Subcutaneous abdominal adipose tissue (tissue), 5 donors: ENCODE data around the gene CEND1.

Experiments used
- H3K27ac ChIP-seq: one replicate; pipeline ENCODE4 v1.7.0; 2013; ENCODE audit warnings: low read depth, mild to moderate bottlenecking, inconsistent platforms, low read length, moderate library complexity
- H3K27me3 ChIP-seq, 5 donors: one replicate each; pipeline ENCODE4 v1.7.0; 2013; ENCODE audit warnings: low read length in 5 of 5, inconsistent platforms in 1 of 5; ENCODE audit not compliant: control insufficient read depth in 5 of 5, insufficient read depth in 4 of 5
- H3K36me3 ChIP-seq, 5 donors: one replicate each; pipeline ENCODE4 v1.7.0; 2013; ENCODE audit warnings: low read length in 5 of 5; ENCODE audit not compliant: control insufficient read depth in 5 of 5, insufficient read depth in 5 of 5
- H3K4me1 ChIP-seq, 5 donors: one replicate each; pipeline ENCODE4 v1.7.0; 2013; ENCODE audit warnings: low read length in 5 of 5, mild to moderate bottlenecking in 3 of 5, moderate library complexity in 1 of 5; ENCODE audit not compliant: control insufficient read depth in 5 of 5, insufficient read depth in 5 of 5
- H3K4me3 ChIP-seq, 5 donors: one replicate each; pipeline ENCODE4 v1.7.0; 2013; ENCODE audit warnings: low read length in 5 of 5, low read depth in 1 of 5
- H3K9ac ChIP-seq, 5 donors: one replicate each; pipeline ENCODE4 v1.7.0; 2013; ENCODE audit warnings: low read length in 5 of 5, mild to moderate bottlenecking in 4 of 5, moderate library complexity in 3 of 5
- H3K9me3 ChIP-seq, 5 donors: one replicate each; pipeline ENCODE4 v1.7.0; 2013; ENCODE audit warnings: low read length in 5 of 5; ENCODE audit not compliant: control insufficient read depth in 5 of 5
- donor health status: healthy.
- donor health status: healthy.
- donor health status: healthy.
- donor health status: healthy.
- donor health status: healthy.

CEND1 gene

GRCh38 chr11:778976-779954 lies 10.6 kb downstream of the CEND1 start:
- H3K36me3 ChIP-seq = peaks cover 0 to 22% (median 7%) of the 10 kb centered on the region in 5 donors

GRCh38 chr11:777288-778255 lies 12.3 kb downstream of the CEND1 start, which contains the start of gene GATD1:
Gene GATD1 (minus strand): TSS chr11:777487. CDS start chr11:777462, 25 bp downstream.
- peaks cover 0 to 31% (median 14%) of the 10 kb centered on the region in 5 donors for H3K36me3 ChIP-seq
- H3K9ac ChIP-seq = peak within 1 kb of the TSS in 4 of 5 donors; percentile 72 to 89 (median 82)
- H3K27me3 ChIP-seq = no peaks in the 10 kb centered on the region
- H3K27ac ChIP-seq = peak within 1 kb of the TSS; percentile 67
- H3K4me1 ChIP-seq = peaks cover 3 to 54% (median 35%) of the 10 kb centered on the region in 5 donors
- H3K9me3 ChIP-seq = no peaks in the 10 kb centered on the region
- H3K4me3 ChIP-seq = peak within 1 kb of the TSS; percentile 67 to 84 (median 76)

More at GRCh38 chr11:778976-779954, 10.6 kb downstream of the CEND1 start:
- Histone ChIP-seq H3K27ac (no peak overlapping the region), H3K9me3 (no peaks in the 10 kb centered on the region), H3K27me3 (no peaks in the 10 kb centered on the region), H3K9ac (no peak overlapping the region), H3K4me3 (no peak overlapping the region), H3K4me1 (peaks cover 6 to 59% (median 38%) of the 10 kb centered on the region in 5 donors)

- H3K9me3 ChIP-seq = no peaks in the 10 kb centered on the region
- peaks cover 0 to 35% (median 21%) of the 10 kb centered on the region in 5 donors for H3K36me3 ChIP-seq
- H3K27ac ChIP-seq = no peak overlapping the region
Observed at GRCh38 chr11:776561-777287, 13.2 kb downstream of the CEND1 start.

GRCh38 chr11:776263-776560 lies 13.7 kb downstream of the CEND1 start:
- H3K27ac ChIP-seq = no peak overlapping the region
- H3K9me3 ChIP-seq = no peaks in the 10 kb centered on the region
- H3K9ac ChIP-seq = peak overlapping the region in 4 of 5 donors; percentile 72 to 89 (median 82)
- H3K36me3 ChIP-seq = peaks cover 0 to 40% (median 26%) of the 10 kb centered on the region in 5 donors
- H3K4me3 ChIP-seq = peak overlapping the region; percentile 40 to 84 (median 76)
- peaks cover 3 to 54% (median 35%) of the 10 kb centered on the region in 5 donors for H3K4me1 ChIP-seq
- no peaks in the 10 kb centered on the region for H3K27me3 ChIP-seq

More at GRCh38 chr11:776561-777287, 13.2 kb downstream of the CEND1 start:
- H3K27me3 ChIP-seq = no peaks in the 10 kb centered on the region
- H3K4me1 ChIP-seq = peaks cover 3 to 54% (median 35%) of the 10 kb centered on the region in 5 donors
- peak overlapping the region in 4 of 5 donors; percentile 72 to 89 (median 82) for H3K9ac ChIP-seq
- peak overlapping the region in 4 of 5 donors; percentile 67 to 84 (median 77) for H3K4me3 ChIP-seq

- H3K4me1 ChIP-seq = peaks cover 3 to 54% (median 35%) of the 10 kb centered on the region in 5 donors
Observed at GRCh38 chr11:774873-775592, 14.9 kb downstream of the CEND1 start.

GRCh38 chr11:773830-774229 lies 16.1 kb downstream of the CEND1 start:
- no peaks in the 10 kb centered on the region for H3K9me3 ChIP-seq
- no peaks in the 10 kb centered on the region for H3K27me3 ChIP-seq
- peaks cover 3 to 46% (median 35%) of the 10 kb centered on the region in 5 donors for H3K4me1 ChIP-seq
- no peak overlapping the region for H3K9ac ChIP-seq
- H3K27ac ChIP-seq = no peak overlapping the region
- H3K36me3 ChIP-seq = peaks cover 0 to 43% (median 37%) of the 10 kb centered on the region in 5 donors
- no peak overlapping the region for H3K4me3 ChIP-seq

More at GRCh38 chr11:774873-775592, 14.9 kb downstream of the CEND1 start:
- Histone ChIP-seq H3K9me3 (no peaks in the 10 kb centered on the region), H3K27ac (no peak overlapping the region), H3K36me3 (peaks cover 0 to 46% (median 33%) of the 10 kb centered on the region in 5 donors), H3K27me3 (no peaks in the 10 kb centered on the region), H3K4me3 (peak overlapping the region in 1 of 5 donors; percentile 11), H3K9ac (peak overlapping the region in 3 of 5 donors; percentile 41 to 62 (median 43))

- Histone ChIP-seq H3K4me1 (peaks cover 3 to 42% (median 31%) of the 10 kb centered on the region in 5 donors), H3K36me3 (peaks cover 0 to 43% (median 37%) of the 10 kb centered on the region in 5 donors), H3K4me3 (no peak overlapping the region), H3K27ac (no peak overlapping the region), H3K9me3 (no peaks in the 10 kb centered on the region), H3K27me3 (no peaks in the 10 kb centered on the region), H3K9ac (no peak overlapping the region)
Observed at GRCh38 chr11:773425-773824, 16.5 kb downstream of the CEND1 start.

- Histone ChIP-seq H3K27ac (no peak overlapping the region), H3K27me3 (no peaks in the 10 kb centered on the region), H3K9ac (no peak overlapping the region), H3K4me1 (peaks cover 1 to 35% (median 23%) of the 10 kb centered on the region in 5 donors), H3K9me3 (no peaks in the 10 kb centered on the region), H3K36me3 (peaks cover 0 to 43% (median 37%) of the 10 kb centered on the region in 5 donors), H3K4me3 (no peak overlapping the region)
Observed at GRCh38 chr11:772429-773390, 17.2 kb downstream of the CEND1 start.
